GM21786 (cell line): ENCODE results near the gene MRPS27.

Source experiments
- ATAC-seq: cut with Tn5 transposase; IDR thresholded peaks from one replicate; pipeline ENCODE4 v1.9.1; 2021; ENCODE audit not compliant: unreplicated experiment

Gene MRPS27

GRCh38 chr5:72206160-72206559, 113.9 kb downstream of the MRPS27 start:
- no peak for ATAC-seq

GRCh38 chr5:72205431-72206009, 114.5 kb downstream of the MRPS27 start:
- no peak for ATAC-seq

GRCh38 chr5:72204946-72205345, 115.1 kb downstream of the MRPS27 start:
- ATAC-seq = no peak

GRCh38 chr5:72203251-72203845, 116.7 kb downstream of the MRPS27 start:
- ATAC-seq = no peak

- ATAC-seq = no peak
Observed at GRCh38 chr5:72202331-72202825, 117.7 kb downstream of the MRPS27 start.

DNA sequence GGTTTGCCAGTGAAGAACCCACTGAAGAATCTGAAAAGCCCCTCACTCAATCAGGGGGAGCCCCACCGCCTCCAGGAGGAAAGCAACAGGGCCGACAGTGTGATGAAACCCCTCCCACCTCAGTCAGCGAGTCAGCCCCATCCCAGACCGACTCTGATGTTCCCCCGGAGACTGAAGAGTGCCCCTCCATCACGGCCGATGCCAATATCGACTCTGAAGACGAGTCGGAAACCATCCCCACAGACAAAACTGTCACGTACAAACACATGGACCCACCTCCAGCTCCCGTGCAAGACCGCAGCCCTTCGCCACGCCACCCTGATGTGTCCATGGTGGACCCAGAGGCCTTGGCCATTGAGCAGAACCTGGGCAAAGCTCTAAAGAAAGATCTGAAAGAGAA, 120.4 kb downstream of the MRPS27 start:
- ATAC-seq = no peak

DNA sequence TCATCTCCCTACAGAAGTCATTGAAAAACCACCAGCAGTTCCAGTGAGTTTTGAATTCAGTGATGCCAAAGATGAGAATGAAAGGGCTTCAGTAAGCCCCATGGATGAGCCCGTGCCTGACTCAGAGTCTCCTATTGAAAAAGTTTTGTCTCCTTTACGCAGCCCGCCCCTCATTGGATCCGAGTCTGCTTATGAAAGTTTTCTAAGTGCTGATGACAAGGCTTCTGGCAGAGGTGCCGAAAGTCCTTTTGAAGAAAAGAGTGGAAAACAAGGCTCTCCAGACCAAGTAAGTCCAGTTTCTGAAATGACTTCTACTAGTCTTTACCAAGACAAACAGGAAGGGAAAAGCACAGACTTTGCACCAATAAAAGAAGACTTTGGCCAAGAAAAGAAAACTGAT, 122.6 kb downstream of the MRPS27 start:
- no peak for ATAC-seq

- no peak for ATAC-seq
Observed at GRCh38 chr5:72195581-72195980, 124.5 kb downstream of the MRPS27 start.

- ATAC-seq = peak; percentile 92
Observed at GRCh38 chr5:72194846-72195245, 125.2 kb downstream of the MRPS27 start.

DNA sequence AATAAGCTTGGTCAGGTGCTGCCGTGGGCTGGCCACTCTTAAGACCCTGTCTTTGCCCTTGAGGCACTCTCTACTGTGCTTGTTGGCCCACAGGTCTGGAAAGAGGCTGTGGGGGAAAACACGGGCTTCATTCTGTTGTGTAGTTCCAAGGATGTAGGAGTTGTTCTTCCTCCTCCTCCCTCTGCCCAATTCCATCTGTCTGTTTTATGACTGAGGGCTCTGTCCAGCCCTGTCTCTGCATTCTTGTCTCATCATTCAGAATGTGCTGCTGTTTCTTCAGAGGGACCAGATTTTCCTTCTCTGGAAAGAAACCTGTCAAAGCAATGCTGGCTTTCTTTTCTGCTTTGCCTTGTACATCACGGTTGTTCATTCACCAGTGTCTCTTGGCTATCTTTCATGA, 128.6 kb downstream of the MRPS27 start:
- ATAC-seq = no peak

DNA sequence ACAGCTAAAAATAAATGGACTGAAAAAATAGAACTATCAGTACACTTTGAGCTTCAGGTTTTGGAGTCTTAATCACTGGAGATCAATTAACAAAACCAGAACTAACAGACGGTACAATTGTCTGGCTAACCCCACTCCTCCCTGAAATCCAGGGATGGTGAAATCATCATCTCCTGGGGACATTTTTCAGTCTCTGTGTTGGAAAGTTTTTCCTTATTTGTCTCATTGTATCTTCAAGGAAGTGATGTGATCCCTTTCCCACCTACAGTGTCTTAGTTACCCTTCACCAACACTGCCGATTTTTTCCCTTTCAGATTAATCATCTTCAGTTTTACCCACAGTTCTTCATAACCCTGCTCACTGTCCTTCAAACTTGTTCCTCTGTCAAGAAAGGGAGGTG, 130.9 kb downstream of the MRPS27 start:
- no peak for ATAC-seq

- ATAC-seq = no peak
Observed at GRCh38 chr5:72188166-72188565, 131.9 kb downstream of the MRPS27 start.

DNA sequence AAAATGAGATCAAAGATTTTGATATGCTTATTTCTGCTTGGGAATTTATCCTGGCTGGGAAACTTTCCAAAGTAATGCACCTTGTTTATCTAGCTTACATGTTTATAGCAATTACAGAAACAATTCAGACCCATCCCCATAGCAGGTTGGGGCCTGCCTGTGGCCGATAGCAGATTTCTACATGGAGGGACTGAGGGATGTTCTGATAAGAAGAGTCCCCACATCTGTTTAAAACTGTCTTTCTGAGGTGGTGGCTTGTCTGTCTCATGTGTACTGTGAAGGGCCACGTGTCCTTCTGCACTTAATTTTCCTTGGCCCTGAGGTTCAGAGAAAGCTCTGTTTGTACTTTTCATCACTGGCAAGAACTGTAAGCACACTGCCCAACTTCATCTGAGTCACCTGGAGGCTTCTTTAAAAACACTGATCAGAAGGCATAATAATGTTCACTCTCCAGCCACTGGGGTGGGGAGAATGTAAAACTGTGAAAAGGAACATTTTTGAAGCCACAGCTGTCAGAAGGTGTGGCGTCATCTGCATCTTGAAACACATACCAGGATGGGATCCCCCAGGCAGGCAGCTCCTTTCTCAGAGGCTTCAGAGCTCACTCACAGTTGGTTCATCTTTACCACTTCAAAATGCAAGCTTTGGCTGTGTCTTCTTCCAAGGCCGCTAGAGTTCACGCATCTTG, 132.5 kb downstream of the MRPS27 start:
- ATAC-seq = no peak

DNA sequence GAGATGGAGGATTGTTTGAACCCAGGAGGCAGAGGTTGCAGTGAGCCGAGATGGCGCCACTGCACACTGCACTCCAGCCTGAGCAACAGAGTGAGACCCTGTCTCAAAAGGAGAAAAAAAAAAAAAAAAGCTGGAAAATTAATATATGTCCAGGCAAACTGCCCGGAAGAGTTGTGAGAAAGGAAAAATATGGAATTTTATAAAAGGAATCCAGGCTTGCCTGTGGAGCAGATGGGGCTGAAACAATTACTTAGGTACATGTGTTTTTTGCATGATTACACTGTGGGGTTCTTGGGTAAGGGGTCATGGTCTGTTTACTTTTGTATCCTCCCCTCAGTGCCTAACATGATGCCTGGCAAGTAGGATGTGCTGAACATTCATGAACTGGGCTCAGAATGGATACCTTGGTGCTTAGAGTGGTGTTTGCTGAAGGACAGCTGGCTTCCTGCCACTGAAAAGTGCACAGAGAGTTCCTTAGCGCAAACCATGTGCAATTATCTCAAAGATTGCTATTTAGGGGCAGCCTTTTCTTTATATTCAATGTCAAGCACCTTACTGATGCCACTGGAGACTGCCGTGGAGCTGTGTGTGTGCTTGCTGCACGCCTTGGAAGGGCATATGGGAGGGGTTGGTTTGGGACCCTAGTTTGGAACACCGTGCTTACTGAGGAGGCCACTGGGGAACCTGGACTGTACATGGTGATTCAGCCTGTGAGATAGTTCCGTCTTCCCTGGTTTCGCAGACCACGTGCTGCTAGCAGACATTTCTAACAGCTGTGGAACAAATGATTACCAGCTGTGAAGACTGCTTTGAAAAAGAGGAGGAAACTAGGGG, 134.3 kb downstream of the MRPS27 start:
- no peak for ATAC-seq

DNA sequence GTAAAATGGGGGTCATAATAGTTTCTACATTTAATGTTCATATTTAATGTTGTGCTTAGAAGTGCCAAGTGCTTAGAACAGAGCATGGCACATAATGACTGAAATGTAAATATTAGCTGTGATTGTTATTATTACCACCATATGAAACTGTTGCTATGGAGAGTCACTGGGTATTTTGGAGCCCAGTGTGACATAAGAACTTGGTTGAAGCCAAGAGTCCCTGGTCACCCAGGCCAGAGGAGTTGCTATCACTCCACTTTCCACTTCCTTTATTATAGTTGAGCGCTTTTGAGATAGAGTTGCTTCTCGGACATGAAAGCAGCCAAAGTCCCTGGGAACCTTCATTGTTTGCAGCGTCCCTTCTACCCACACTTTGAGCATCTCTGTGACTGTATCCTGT, 135.6 kb downstream of the MRPS27 start:
- ATAC-seq = no peak

- ATAC-seq = no peak
Observed at GRCh38 chr5:72183101-72183520, 136.9 kb downstream of the MRPS27 start.

- no peak for ATAC-seq
Observed at GRCh38 chr5:72182686-72183085, 137.4 kb downstream of the MRPS27 start.

DNA sequence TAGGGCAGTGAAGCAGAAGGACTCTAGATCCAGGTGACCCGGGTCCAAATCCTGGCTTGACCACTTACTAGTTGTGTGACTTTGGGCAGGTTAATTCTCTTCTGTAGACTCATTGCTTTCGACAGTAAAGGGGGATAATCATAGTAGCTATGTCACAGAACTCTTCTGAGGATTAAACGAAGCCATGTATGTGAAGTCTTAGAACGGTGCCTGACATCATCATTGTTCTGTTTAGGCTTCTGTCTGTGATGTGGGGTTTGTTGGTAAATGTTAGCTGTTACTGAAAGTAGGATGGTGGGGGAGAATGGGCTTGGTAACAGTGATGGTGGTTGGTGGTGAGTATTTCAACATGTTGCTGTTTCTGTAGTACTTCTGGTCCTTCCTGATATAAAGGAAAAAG, 139.1 kb downstream of the MRPS27 start:
- no peak for ATAC-seq

- ATAC-seq = no peak
Observed at GRCh38 chr5:72179816-72180440, 140.1 kb downstream of the MRPS27 start.

GRCh38 chr5:72179028-72179815, 140.8 kb downstream of the MRPS27 start:
- no peak for ATAC-seq
